GM15510 (cell line): ENCODE data around the gene CSRP3.

Source experiments
- POLR2A ChIP-seq: IDR thresholded peaks from 3 replicates; pipeline ENCODE4 v1.6.1; 2011; ENCODE audit warnings: borderline replicate concordance; ENCODE audit not compliant: insufficient read length; ENCODE audit errors: extremely low read depth

CSRP3 gene

GRCh38 chr11:19234231-19234817 lies 32.5 kb upstream of the CSRP3 start:
- no peak for TF ChIP-seq POLR2A

GRCh38 chr11:19232910-19233503 lies 31.2 kb upstream of the CSRP3 start:
- TF ChIP-seq POLR2A: no peak

GRCh38 chr11:19229671-19230070 lies 27.9 kb upstream of the CSRP3 start:
- TF ChIP-seq POLR2A: no peak

GRCh38 chr11:19228968-19229367 lies 27.2 kb upstream of the CSRP3 start:
- no peak for TF ChIP-seq POLR2A

GRCh38 chr11:19226378-19227195 lies 24.8 kb upstream of the CSRP3 start:
- no peak for TF ChIP-seq POLR2A

GRCh38 chr11:19225581-19225980 lies 23.8 kb upstream of the CSRP3 start:
- no peak for TF ChIP-seq POLR2A

GRCh38 chr11:19225123-19225522 lies 23.3 kb upstream of the CSRP3 start:
- TF ChIP-seq POLR2A: no peak

- TF ChIP-seq POLR2A: no peak
Measured at GRCh38 chr11:19220903-19221724, 19.3 kb upstream of the CSRP3 start.

- no peak for TF ChIP-seq POLR2A
Measured at GRCh38 chr11:19218786-19219460, 17.1 kb upstream of the CSRP3 start.

GRCh38 chr11:19218216-19218615 lies 16.4 kb upstream of the CSRP3 start:
- no peak for TF ChIP-seq POLR2A

GRCh38 chr11:19216709-19217374 lies 15.1 kb upstream of the CSRP3 start:
- TF ChIP-seq POLR2A: no peak

- TF ChIP-seq POLR2A: no peak
Measured at GRCh38 chr11:19216021-19216420, 14.2 kb upstream of the CSRP3 start.

GRCh38 chr11:19209617-19210370 lies 8.0 kb upstream of the CSRP3 start:
- TF ChIP-seq POLR2A: no peak
